Panc1 (cell line): ENCODE results near the gene CSNK1G1. TPM values are rescaled to one million over a fixed set of nuclear protein-coding genes. Genes with fewer than 3 reads are reported as not detected.

Experiments
- ATAC-seq: fragments of 200-7000 bp; cut with Tn5 transposase; 2 replicates; pipeline ENCODE4 v1.9.1; 2020; ENCODE audit warnings: mild to moderate bottlenecking, moderate library complexity
- BruUV-seq: library from RNA; stranded (reverse); fragments of 400-500 nt; replicated peaks from 2 replicates; lab custom pipeline; 2021; lab: Mats Ljungman, UMichigan
- CTCF ChIA-PET: fragments of 300-600 bp; sonication (Branson Sonifier 250); formaldehyde crosslinking; loops from one replicate; lab custom pipeline; 2022; ENCODE audit warnings: antibody characterized with exemption; lab: Charles Lee
- POLR2A ChIA-PET: fragments of 300-600 bp; sonication (Branson Sonifier 250); formaldehyde crosslinking; loops from one replicate; lab custom pipeline; 2022; ENCODE audit warnings: antibody characterized with exemption; lab: Charles Lee
- DNase-seq: peaks from one replicate; pipeline ENCODE4 v3.0.0-alpha.2; 2010; ENCODE audit warnings: low read depth, low spot score
- H3K27ac ChIP-seq: 2 replicates; pipeline ENCODE4 v1.5.1; 2011; ENCODE audit warnings: mild to moderate bottlenecking, low read length, inconsistent platforms
- H3K27me3 ChIP-seq: fragments of 200-500 bp; sonication (Bioruptor generic); 2 replicates; pipeline ENCODE4 v1.6.0; 2014; ENCODE audit warnings: low read length, inconsistent platforms; ENCODE audit not compliant: control insufficient read depth, insufficient read depth
- H3K36me3 ChIP-seq: fragments of 200-500 bp; sonication (Bioruptor generic); 2 replicates; pipeline ENCODE4 v1.5.1; 2014; ENCODE audit warnings: inconsistent platforms, mild to moderate bottlenecking, low read length, moderate library complexity; ENCODE audit not compliant: control insufficient read depth, insufficient read depth
- H3K4me1 ChIP-seq: 2 replicates; pipeline ENCODE4 v1.5.1; 2011; ENCODE audit warnings: inconsistent platforms, mild to moderate bottlenecking, low read length, moderate library complexity; ENCODE audit not compliant: control insufficient read depth, insufficient read depth
- H3K4me3 ChIP-seq, 2 experiments: 2 replicates each; pipeline ENCODE4 v1.5.1; 2011 to 2012; ENCODE audit warnings: low read depth in 2 of 2, low read length in 2 of 2, mild to moderate bottlenecking in 2 of 2, inconsistent platforms in 1 of 2, moderate library complexity in 1 of 2
- H3K9me3 ChIP-seq: fragments of 200-500 bp; sonication (Bioruptor generic); 2 replicates; pipeline ENCODE4 v1.5.1; 2014; ENCODE audit warnings: low read depth, mild to moderate bottlenecking, inconsistent platforms, low read length, moderate library complexity; ENCODE audit not compliant: control insufficient read depth, insufficient read depth
- CTCF ChIP-seq: fragments of 450-650 bp; IDR thresholded peaks from 2 replicates; pipeline ENCODE4 v1.5.1; 2017; ENCODE audit warnings: mild to moderate bottlenecking
- POLR2AphosphoS5 ChIP-seq: IDR thresholded peaks from 2 replicates; pipeline ENCODE4 v1.6.1; 2012; ENCODE audit warnings: mild to moderate bottlenecking, low read depth, low read length, moderate library complexity
- REST ChIP-seq, 2 experiments: IDR thresholded peaks; 2 replicates each; pipeline ENCODE4 v1.6.1; 2011 to 2012; ENCODE audit warnings: low read depth in 2 of 2, control low read depth in 1 of 2, low read length in 1 of 2, mild to moderate bottlenecking in 1 of 2, moderate library complexity in 1 of 2; ENCODE audit not compliant: insufficient read depth in 1 of 2
- SIN3A ChIP-seq: IDR thresholded peaks from 2 replicates; pipeline ENCODE4 v1.6.1; 2012; ENCODE audit warnings: low read depth, mild to moderate bottlenecking, low read length, moderate library complexity, borderline replicate concordance; ENCODE audit not compliant: insufficient read depth
- TCF7L2 ChIP-seq: IDR thresholded peaks from 2 replicates; pipeline ENCODE4 v1.6.1; 2011; ENCODE audit warnings: mild to moderate bottlenecking, low read depth, low read length, inconsistent platforms
- in situ Hi-C: cut with HindIII; loops from 2 replicates; pipeline ENCODE4 v1.10.0; 2016; ENCODE audit warnings: low sequenced_read_pairs, low pct_unique_long_range_greater_than_20kb
- intact Hi-C: fragments of 100-400 bp; cut with micrococcal nuclease; formaldehyde crosslinking; loops from one replicate; pipeline ENCODE4 v1.10.0; 2022; ENCODE audit not compliant: unreplicated experiment
- total RNA-seq: library from RNA; stranded (reverse); gene quantifications from one replicate; pipeline ENCODE4 v1.2.1, GENCODE V29; 2021; ENCODE audit not compliant: unreplicated experiment

The CSNK1G1 gene
- total RNA-seq, 1 experiment from 2014 or later, result 22.8 TPM

GRCh38 chr15:64153480-64154367 lies 202.2 kb downstream of the CSNK1G1 start:
- H3K4me3 ChIP-seq, result no peak overlapping the region
- in situ Hi-C loops, result no loop called here
- H3K27ac ChIP-seq, result peak overlapping the region; percentile 62

More at GRCh38 chr15:64153480-64154367, 202.2 kb downstream of the CSNK1G1 start:
- peaks cover 3% of the 10 kb centered on the region; the same call in 1 of the 2 replicates for H3K36me3 ChIP-seq
- TF ChIP-seq SIN3A (no peak), POLR2AphosphoS5 (peak; percentile 87), CTCF (peak; percentile 99), TCF7L2 (no peak), REST (IDR thresholded peaks at IDR 0.05; ENCODE audit: insufficient read depth in 1 of 2, low read depth in 2 of 2, low read length in 1 of 2) (0 out of 4 replicates have a peak, but pooled peaks of 1 of the 2 experiments have one; percentile 30)
- H3K9me3 ChIP-seq, result no peaks in the 10 kb centered on the region
- peaks cover 9% of the 10 kb centered on the region for H3K4me1 ChIP-seq
- ChIA-PET CTCF (interaction anchor here (0.5 to 2.2 kb wide), 18 partner anchors 9 to 671 kb away, joined by 3 to 12 read pairs (median 5); partner anchors contain the start of genes CIAO2A and PPIB), POLR2A (no interaction called here)
- H3K27me3 ChIP-seq, result no peaks in the 10 kb centered on the region
- no TSS peak for BruUV-seq
- intact Hi-C loops, result no loop called here
- ATAC-seq (peak; percentile 88), DNase-seq (peak; percentile 72)
